Smooth muscle cell of the brain vasculature (primary cell): Measurements from ENCODE around the gene ADGRL4.
"Not testable (repeated sequence)": the region's sequence is repeated elsewhere in the genome, so short reads cannot be mapped to it uniquely, and the experiment has no call there.

ENCODE experiments used
- DNase-seq: peaks from one replicate; pipeline ENCODE4 v3.0.0-alpha.2; 2012; ENCODE audit warnings: low read depth, low spot score

ADGRL4 gene

GRCh38 chr1:78918157-78918556 is 88.4 kb downstream of the ADGRL4 start:
- no peak for DNase-seq

GRCh38 chr1:78916986-78917385 is 89.5 kb downstream of the ADGRL4 start:
- no peak for DNase-seq

GRCh38 chr1:78913950-78914349 is 92.6 kb downstream of the ADGRL4 start:
- DNase-seq = no peak

- no peak for DNase-seq
These were observed 94.3 kb downstream of the ADGRL4 start for GRCh38 chr1:78911956-78912880.

- DNase-seq = no peak
These were observed 103.9 kb downstream of the ADGRL4 start for GRCh38 chr1:78902641-78903040.

GRCh38 chr1:78894811-78895210 is 111.7 kb downstream of the ADGRL4 start:
- no peak for DNase-seq

- DNase-seq = no peak
These were observed 114.2 kb downstream of the ADGRL4 start for GRCh38 chr1:78892260-78892840.

GRCh38 chr1:78887458-78887857 is 119.1 kb downstream of the ADGRL4 start:
- no peak for DNase-seq

- DNase-seq = no peak
These were observed 121.7 kb downstream of the ADGRL4 start for GRCh38 chr1:78884685-78885452.

- DNase-seq = no peak
These were observed 126.3 kb downstream of the ADGRL4 start for GRCh38 chr1:78880223-78880622.

GRCh38 chr1:78875986-78876385 is 130.5 kb downstream of the ADGRL4 start:
- DNase-seq = not testable (repeated sequence)

GRCh38 chr1:78872801-78873200 is 133.7 kb downstream of the ADGRL4 start:
- DNase-seq = not testable (repeated sequence)

- no peak for DNase-seq
These were observed 135.3 kb downstream of the ADGRL4 start for GRCh38 chr1:78871249-78871648.

GRCh38 chr1:78869136-78869535 is 137.4 kb downstream of the ADGRL4 start:
- no peak for DNase-seq

GRCh38 chr1:78864175-78864574 is 142.4 kb downstream of the ADGRL4 start:
- DNase-seq = no peak

GRCh38 chr1:78856096-78856495 is 150.4 kb downstream of the ADGRL4 start:
- no peak for DNase-seq

- DNase-seq = no peak
These were observed 151.3 kb downstream of the ADGRL4 start for GRCh38 chr1:78855258-78855657.

GRCh38 chr1:78854556-78854955 is 152.0 kb downstream of the ADGRL4 start:
- DNase-seq = no peak

- DNase-seq = no peak
These were observed 163.0 kb downstream of the ADGRL4 start for GRCh38 chr1:78843546-78843945.

- DNase-seq = no peak
These were observed 163.4 kb downstream of the ADGRL4 start for GRCh38 chr1:78843111-78843510.

- peak; percentile 86 for DNase-seq
These were observed 165.9 kb downstream of the ADGRL4 start for GRCh38 chr1:78840453-78841271.
